OCI-M1 (cell line): Measurements from ENCODE around the gene ENOSF1.

Experiments
- DNase-seq: peaks from one replicate; lab custom pipeline; 2025; lab: John Stamatoyannopoulos, UW

The ENOSF1 gene

DNA sequence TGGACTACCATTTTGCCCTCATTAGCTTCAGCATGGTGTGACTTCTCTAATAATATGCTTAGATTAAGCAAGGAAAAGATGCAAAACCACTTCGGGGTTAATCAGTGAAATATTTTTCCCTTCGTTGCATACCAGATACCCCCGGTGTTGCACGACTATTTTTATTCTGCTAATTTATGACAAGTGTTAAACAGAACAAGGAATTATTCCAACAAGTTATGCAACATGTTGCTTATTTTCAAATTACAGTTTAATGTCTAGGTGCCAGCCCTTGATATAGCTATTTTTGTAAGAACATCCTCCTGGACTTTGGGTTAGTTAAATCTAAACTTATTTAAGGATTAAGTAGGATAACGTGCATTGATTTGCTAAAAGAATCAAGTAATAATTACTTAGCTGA lies 38.7 kb downstream of the ENOSF1 start:
- DNase-seq, result no peak

DNA sequence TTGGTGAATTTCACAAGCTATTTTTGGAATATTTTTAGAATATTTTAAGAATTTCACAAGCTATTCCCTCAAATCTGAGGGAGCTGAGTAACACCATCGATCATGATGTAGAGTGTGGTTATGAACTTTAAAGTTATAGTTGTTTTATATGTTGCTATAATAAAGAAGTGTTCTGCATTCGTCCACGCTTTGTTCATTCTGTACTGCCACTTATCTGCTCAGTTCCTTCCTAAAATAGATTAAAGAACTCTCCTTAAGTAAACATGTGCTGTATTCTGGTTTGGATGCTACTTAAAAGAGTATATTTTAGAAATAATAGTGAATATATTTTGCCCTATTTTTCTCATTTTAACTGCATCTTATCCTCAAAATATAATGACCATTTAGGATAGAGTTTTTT lies 39.1 kb downstream of the ENOSF1 start:
- DNase-seq, result no peak

DNA sequence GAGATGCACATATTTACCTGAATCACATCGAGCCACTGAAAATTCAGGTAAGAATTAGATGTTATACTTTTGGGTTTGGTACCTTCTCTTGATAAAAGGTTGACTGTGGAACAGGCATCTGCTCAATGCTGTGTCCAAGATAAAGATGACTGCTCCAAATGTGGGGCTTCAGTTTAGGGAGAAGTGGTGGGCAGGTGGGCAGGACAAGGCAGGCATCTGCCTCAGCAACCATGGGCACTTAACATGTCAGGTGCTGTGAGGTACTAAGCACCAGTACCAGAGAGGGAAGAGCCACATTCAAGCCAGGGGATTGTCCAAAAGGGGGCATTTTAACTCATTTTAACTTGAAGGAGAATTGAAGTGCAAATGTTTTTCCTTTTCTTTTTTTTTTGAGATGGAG lies 41.0 kb downstream of the ENOSF1 start:
- no peak for DNase-seq

DNA sequence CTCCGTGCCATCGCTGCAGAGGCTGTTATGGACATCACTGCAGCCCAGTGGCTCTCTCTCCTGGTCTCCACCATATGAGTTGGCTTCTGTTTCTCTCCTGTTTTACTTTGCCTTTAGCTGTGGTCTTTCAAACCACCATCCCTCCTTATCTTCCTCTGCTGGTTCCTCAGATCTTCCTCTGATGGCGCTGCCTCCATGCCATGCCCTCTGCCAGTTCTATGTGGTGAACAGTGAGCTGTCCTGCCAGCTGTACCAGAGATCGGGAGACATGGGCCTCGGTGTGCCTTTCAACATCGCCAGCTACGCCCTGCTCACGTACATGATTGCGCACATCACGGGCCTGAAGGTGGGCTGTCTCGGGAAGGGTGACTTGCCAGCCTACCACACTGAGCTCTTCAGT lies 41.9 kb downstream of the ENOSF1 start:
- no peak for DNase-seq

DNA sequence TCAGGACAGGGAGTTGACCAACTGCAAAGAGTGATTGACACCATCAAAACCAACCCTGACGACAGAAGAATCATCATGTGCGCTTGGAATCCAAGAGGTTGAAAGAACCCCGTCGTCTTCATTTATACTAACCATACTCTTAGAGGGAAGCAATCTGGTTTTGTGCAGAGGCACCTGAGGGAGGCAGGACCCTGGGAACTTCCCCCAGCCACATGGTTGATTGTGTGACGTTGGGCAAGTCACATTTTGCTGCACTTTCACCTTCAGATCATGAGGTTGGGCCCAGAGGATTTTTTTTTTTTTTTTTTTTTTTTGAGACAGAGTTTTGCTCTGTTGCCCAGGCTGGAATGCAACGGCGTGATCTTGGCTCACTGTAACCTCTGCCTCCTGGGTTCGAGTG lies 43.4 kb downstream of the ENOSF1 start:
- DNase-seq, result no peak

DNA sequence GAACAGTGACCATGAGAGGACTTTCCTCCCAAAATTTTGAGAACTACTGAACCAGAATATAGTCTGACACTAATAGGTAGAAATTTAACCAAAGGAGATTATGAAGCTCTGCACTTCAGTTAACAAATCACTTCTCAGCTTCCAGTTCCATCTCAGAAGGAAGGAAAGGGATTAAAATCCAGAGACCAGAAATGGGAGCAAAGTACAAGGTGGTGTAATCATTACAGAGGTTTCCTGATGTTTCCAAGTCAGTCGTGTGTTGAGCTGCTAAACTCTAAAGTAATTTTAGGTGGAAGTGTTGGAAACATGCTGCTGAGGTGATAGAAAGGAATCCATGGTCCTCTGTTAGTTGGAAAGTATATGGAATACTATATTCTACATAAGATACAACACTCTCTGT lies 44.2 kb downstream of the ENOSF1 start:
- DNase-seq, result no peak

DNA sequence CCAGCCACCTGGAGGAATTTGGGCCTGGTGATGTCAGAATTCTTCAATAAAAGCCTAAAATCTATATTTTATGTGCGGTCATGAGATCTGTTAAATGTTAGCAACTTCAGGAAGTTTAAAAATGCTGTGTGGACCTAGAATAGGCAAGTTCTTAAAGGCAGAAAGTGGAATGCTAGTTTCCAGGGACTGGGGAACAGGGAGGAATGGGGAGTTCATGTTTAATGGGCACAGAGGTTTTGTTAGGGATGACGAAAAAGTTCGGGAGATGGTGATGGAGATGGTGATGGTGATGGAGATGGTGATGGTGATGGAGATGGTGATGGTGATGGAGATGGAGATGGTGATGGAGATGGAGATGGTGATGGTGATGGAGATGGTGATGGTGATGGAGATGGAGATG lies 45.8 kb downstream of the ENOSF1 start:
- no peak for DNase-seq

DNA sequence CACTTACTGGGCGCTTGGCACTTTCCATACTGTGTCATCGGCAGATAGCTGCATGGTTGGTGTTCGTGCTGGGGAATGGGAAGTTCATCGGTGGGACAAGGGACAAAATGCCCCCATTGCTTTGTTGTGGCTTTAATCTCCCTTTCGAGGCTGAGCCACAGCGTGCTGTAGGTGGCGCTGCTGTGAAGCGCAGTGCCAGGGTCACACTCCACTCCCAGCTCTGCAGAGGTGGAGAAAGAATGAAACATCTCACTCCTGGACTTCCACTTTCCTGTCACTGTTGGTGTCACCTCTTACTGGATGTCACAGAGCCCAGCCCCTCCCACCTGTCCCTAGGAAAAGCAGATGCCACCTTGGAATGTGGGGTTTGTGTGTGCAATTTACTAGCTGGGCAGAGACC lies 46.3 kb downstream of the ENOSF1 start:
- DNase-seq, result peak; percentile 41

DNA sequence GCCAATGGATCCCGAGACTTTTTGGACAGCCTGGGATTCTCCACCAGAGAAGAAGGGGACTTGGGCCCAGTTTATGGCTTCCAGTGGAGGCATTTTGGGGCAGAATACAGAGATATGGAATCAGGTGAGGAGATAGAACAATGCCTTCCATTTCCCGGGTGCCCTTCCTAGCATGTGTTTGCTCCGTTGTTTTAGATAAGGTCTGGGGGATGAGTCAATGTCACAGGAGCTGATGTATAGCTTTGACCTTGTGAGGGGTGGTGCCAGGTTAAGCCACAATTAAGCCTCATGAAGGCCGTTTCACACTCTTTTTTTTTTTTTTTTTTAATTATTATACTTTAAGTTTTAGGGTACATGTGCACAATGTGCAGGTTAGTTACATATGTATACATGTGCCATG lies 50.2 kb downstream of the ENOSF1 start:
- DNase-seq, result no peak

DNA sequence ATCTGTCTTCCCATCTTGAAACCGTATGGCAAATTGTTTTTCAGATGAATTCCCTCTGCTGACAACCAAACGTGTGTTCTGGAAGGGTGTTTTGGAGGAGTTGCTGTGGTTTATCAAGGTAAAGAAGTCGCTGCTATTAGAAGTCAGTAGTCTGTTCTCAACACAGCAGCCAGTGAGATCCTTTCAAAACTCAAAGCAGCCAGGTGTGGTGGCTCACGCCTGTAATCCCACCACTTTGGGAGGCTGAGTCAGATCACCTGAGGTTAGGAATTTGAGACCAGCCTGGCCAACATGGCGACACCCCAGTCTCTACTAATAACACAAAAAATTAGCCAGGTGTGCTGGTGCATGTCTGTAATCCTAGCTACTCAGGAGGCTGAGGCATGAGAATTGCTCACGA lies 52.8 kb downstream of the ENOSF1 start:
- DNase-seq, result no peak

DNA sequence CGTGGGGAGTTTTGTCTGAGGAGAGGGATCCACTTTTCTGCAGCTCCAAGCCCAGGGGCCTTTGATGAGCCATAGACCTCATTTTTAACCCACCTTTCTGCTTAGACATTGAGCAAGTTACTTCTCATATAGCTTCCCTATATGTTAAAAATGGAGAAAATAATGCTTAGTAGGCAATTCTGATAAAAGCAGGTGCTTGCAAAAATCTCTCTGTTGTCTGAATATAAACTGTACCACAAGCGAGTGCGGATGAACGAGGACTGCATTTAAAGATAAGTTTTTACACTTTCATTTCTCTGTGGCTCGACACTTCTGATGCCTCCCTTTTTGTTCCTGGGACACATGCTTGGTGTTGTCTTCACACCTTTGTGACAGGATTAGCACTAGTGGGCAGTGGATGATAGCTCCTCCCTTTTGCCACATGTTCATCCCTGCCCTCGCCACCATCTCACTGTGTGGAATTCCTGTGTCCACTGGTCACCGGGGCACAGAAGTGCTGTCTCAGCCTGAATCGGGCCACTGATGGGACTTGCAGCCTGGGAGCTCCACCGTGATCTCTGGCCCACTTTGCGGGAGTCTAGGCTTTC lies 53.4 kb downstream of the ENOSF1 start:
- DNase-seq, result no peak

DNA sequence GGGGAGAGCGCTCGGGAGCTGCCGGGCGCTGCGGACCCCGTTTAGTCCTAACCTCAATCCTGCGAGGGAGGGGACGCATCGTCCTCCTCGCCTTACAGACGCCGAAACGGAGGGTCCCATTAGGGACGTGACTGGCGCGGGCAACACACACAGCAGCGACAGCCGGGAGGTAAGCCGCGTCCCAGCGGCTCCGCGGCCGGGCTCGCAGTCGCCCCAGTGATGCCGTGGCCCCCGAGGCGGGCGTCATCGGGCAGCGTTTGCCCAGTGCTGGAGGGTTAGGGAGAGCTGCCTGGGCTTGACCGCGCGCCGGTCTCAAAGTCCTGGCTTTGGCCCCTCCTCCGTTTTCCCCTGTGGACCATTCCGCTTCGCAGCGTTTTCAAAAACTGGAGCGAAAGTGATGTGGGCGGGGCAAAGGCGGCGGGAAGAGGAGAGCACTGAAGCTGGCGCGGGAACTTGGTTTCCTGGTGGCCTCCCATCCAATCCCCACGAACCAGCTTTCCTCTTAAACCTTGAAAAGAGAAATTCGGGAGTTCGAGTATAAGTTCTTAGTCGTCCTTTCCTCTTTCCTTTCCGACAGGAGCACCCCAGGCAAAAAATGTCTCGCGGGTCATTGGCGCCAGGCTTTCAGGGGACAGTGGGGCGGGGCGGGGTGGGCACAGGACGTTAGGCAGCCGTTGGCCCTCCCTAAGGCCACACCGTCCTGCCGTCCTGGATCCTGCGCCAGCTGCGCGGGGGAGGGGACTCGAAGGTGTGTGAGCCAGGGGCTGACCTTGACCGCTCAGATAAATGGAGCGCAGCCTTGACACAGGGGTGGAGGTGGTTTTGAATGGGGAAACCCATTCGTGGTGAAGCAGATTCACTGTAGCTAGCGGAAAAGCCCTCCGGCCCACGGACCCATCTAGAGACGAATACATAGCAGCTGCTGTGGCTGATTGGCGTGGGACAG lies 54.2 kb downstream of the ENOSF1 start:
- DNase-seq, result peak; percentile 96

DNA sequence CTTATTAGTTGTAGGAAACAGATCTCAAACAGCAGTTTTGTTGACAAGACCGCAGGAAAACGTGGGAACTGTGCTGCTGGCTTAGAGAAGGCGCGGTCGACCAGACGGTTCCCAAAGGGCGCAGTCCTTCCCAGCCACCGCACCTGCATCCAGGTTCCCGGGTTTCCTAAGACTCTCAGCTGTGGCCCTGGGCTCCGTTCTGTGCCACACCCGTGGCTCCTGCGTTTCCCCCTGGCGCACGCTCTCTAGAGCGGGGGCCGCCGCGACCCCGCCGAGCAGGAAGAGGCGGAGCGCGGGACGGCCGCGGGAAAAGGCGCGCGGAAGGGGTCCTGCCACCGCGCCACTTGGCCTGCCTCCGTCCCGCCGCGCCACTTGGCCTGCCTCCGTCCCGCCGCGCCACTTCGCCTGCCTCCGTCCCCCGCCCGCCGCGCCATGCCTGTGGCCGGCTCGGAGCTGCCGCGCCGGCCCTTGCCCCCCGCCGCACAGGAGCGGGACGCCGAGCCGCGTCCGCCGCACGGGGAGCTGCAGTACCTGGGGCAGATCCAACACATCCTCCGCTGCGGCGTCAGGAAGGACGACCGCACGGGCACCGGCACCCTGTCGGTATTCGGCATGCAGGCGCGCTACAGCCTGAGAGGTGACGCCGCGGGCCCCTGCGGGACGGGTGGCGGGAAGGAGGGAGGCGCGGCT lies 55.0 kb downstream of the ENOSF1 start, which contains the start of gene TYMS:
TYMS (plus strand) TSS at position 343 of the 690 bp plus-strand sequence; CDS start at position 433, 90 bp downstream.
- peak; percentile 83 for DNase-seq

DNA sequence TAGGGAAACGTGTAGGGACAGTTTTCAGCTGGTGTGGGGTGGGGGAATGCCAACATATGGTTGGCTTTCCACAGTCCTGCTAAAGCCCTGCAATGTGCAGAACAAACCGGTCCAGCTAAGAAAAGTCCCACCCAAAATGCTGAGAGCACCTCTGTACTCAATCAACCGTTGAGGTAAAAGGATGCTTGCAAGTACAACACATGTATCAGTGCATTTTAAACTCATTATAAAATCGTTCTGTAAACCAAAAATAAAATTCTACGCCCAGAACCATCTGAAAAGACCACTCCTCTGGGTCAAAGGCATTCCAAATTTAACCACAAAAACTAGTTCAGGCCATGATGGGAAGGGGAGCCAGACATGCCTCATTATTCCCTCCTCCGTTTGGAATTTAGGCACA lies 57.0 kb downstream of the ENOSF1 start:
- no peak for DNase-seq

DNA sequence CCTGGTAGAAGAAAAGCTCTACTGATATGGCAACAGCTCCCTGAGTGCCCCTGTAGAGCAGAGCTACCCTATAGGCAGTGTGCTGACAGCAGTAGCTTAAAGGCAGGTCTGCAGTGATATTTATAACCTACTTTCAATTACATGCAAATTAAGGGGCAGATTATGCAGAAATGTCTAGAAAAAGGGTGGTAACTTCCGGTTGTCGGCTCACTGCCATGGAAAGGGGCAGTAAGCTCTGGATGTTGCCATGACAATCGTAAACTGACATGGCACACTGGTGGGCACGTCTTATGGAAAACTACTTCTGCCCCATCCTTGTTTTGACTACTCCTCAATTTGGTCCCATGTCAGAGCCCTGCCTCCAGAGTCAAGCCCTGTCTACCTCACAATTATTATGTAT lies 57.8 kb downstream of the ENOSF1 start:
- DNase-seq, result no peak

DNA sequence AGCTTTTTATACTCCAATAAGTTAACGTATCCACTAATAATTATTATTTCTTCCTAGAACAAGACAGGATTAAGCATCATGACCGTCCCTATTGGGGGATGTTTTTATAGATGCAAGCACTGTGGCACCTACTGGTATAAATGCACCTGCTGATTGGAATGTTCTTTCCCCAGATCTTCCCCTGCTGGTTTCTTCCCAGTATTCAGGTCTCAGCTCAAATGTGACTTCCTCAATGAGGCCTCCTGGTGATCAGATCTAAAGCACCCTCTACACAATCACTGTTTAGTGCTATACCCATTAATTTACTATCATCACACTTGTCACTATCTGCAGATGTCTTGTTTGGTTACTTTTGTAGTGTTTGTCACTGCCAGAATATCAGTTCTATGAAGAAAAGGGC lies 58.9 kb downstream of the ENOSF1 start:
- DNase-seq, result peak; percentile 27

DNA sequence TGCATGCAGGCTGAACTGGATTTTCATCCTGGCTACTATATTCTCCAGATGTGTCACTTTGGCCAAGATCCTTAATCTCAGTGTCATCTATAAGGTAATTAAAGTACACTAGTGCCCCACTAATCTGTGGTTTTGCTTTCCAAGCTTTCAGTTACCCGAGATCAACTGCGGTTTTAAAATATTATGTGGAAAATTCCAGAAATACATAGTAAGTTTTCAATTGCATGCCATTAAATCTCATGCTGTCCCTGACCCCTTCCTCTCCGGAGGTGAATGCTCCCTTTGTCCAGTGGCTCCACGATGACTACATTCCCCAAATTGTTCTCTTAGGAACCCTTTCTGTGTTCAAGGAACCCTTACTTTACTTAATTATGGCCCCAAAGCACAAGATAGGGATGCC lies 60.3 kb downstream of the ENOSF1 start:
- DNase-seq, result no peak

DNA sequence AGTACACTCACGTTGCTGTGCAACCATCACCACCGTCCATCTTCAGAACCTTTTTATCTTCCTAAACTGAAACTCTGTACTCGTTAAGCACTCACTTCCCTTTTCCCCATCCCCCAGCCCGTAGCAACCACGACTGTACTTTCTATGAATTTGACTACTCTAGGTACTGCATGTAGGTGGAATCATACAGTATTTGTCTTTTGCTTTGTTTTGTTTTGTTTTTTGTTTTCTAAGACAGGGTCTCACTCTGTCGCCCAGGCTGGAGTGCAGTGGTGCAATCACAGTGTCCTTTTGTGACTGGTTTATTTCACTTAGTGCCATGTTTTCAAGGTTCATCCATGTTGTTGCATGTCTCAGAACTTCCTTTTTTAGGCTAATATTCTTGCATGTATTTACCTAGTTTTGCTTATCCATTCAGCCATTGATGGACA lies 62.0 kb downstream of the ENOSF1 start:
- DNase-seq, result peak; percentile 89

DNA sequence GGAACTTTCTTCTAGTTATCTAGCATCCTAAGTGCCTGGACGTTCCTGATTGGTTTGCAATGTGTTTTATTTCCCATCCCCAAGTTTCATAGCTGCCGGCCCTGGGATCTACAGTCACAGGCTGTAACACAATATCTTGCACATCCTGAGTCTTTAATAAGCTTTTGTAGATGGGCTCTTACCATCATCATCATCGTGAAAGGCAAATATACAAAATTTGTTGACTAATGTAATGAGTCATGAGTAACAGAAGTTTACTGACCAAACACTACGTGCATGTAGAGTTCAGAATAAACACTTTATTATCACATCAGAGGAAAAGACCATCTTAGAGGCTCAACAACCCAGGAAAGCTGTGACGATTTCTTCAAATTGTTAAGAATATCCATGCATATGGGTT lies 63.1 kb downstream of the ENOSF1 start:
- DNase-seq, result no peak

DNA sequence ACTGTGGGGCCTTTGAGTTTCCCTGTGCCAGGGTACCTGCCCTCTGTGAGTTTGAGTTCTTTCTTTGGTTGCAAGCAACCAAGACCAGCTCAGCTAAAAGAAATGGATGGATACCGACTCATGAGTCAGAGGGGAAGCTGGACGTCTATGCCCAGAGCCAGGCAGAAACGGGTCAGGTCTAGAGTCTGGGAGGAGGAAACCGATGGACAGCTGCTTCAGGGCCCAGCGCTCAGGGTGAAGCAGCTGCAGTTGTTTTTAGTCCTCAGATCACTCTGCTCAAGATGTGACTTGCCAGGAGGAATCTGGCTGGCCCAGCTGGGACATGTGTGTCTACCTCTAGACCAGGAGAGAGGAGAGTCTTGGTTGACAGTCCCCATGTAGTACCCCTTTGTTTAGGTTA lies 65.1 kb downstream of the ENOSF1 start:
- no peak for DNase-seq

DNA sequence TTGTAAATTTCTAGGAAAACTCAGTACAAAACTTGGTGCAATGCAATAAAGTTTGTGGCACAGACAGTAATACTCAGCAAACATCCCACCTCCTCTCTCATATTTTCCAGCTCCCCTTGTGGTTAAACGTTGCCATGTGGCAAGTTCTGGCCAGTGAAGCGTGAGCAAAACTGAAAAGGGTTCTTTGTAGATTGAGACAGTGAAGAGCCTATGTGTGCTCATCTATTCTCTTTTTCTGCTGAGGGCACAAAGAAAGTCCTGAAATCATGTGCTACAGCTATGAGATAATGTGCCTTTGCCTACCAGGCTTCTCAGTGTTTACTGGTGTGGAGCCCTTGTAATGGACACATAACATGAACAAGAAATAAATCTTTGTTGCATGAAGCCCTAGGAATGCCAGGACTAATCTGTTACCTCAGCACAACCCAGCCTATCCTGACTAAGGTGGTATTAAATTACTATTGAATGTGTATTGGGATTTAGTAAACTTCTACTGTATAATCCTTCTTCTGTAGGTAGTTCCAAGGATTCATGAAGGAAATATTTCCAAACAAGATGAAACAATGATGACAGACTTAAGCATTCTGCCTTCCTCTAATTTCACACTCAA lies 67.9 kb downstream of the ENOSF1 start:
- DNase-seq, result peak; percentile 52

DNA sequence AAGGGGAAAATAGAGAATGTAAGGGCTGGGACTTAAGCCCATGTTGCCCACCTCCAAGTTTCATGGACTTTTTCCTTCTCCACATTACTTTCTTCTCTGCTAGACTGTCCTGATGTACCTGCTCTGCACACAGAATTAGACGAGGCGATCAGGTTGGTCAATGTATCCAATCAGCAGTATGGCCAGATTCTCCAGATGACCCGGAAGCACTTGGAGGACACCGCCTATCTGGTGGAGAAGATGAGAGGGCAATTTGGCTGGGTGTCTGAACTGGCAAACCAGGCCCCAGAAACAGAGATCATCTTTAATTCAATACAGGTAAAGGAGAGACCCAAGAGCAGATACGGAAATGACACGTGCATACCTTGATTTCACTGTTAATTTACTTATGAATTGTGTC lies 71.2 kb downstream of the ENOSF1 start:
- DNase-seq, result no peak
